ENCODE data around the gene PSMD1.

- TF ChIP-seq POLR2A (IDR thresholded peaks at IDR 0.05) (no peak), POLR2AphosphoS5 (IDR thresholded peaks at IDR 0.05) (no peak), EP300 (IDR thresholded peaks at IDR 0.05) (no peak)
- TF ChIP-seq, protein P1, sequence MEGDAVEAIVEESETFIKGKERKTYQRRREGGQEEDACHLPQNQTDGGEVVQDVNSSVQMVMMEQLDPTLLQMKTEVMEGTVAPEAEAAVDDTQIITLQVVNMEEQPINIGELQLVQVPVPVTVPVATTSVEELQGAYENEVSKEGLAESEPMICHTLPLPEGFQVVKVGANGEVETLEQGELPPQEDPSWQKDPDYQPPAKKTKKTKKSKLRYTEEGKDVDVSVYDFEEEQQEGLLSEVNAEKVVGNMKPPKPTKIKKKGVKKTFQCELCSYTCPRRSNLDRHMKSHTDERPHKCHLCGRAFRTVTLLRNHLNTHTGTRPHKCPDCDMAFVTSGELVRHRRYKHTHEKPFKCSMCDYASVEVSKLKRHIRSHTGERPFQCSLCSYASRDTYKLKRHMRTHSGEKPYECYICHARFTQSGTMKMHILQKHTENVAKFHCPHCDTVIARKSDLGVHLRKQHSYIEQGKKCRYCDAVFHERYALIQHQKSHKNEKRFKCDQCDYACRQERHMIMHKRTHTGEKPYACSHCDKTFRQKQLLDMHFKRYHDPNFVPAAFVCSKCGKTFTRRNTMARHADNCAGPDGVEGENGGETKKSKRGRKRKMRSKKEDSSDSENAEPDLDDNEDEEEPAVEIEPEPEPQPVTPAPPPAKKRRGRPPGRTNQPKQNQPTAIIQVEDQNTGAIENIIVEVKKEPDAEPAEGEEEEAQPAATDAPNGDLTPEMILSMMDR (IDR thresholded peaks at IDR 0.05): no peak
Measured at GRCh38 chr2:231057590-231057989, 923 bp downstream of the PSMD1 start.

Measured in suprapubic skin (tissue), 4 donors.